Measurements from ENCODE around the gene VPS36. TPM values are rescaled to one million over a fixed set of nuclear protein-coding genes. Genes with fewer than 3 reads are reported as not detected.
"Not testable (repeated sequence)": the region's sequence is repeated elsewhere in the genome, so short reads cannot be mapped to it uniquely, and the experiment has no call there.

VPS36 gene
- total and polyA plus RNA-seq, 2 of the 8 experiments (the other 6 are each of a cell fraction or from before 2014, with no cell fraction given), result 14.1 to 19.8 TPM

GRCh38 chr13:52480677-52481428, 30.4 kb upstream of the VPS36 start:
- H3K9ac ChIP-seq (replicated peaks in 1 of 4; ENCODE audit: extremely low read depth in 1 of 4, low read depth in 3 of 4, low read length in 3 of 4); H3K36me3 ChIP-seq (ENCODE audit: control insufficient read depth in 2 of 4, insufficient read depth in 4 of 4, low read length in 3 of 4); H2BK15ac ChIP-seq (ENCODE audit: low read length); H2BK120ac ChIP-seq (replicated peaks; ENCODE audit: low read depth, low read length); H2BK20ac ChIP-seq (ENCODE audit: low read length); H4K5ac ChIP-seq (ENCODE audit: insufficient read length, low read depth, low read length); H3K79me2 ChIP-seq (ENCODE audit: control insufficient read depth in 1 of 2, insufficient read depth in 2 of 2, low read length in 2 of 2); H3K27me3 ChIP-seq (replicated peaks in 1 of 4; ENCODE audit: control insufficient read depth in 3 of 4, extremely low read depth in 1 of 4, insufficient read depth in 3 of 4, low read length in 3 of 4); DNase-seq (ENCODE audit: low read depth in 1 of 2, low spot score in 2 of 2); H3K23me2 ChIP-seq (ENCODE audit: low read depth, low read length); POLR2A ChIA-PET (ENCODE audit: partially characterized antibody); H3K4me1 ChIP-seq (replicated peaks in 1 of 4; ENCODE audit: control insufficient read depth in 3 of 4, insufficient read depth in 4 of 4, low read length in 3 of 4); H2BK5ac ChIP-seq (ENCODE audit: low read depth, low read length); H3K56ac ChIP-seq (replicated peaks; ENCODE audit: insufficient read length, low read depth, low read length); H4K91ac ChIP-seq (replicated peaks; ENCODE audit: insufficient read length, low read length); H2AFZ ChIP-seq (ENCODE audit: low read length); H2AK5ac ChIP-seq (ENCODE audit: low read depth, low read length); H3K4me3 ChIP-seq (ENCODE audit: extremely low read depth in 1 of 4, insufficient read depth in 2 of 4, low read depth in 3 of 4, low read length in 4 of 4); H3K79me1 ChIP-seq (ENCODE audit: low read depth, low read length); H3K4me2 ChIP-seq (ENCODE audit: insufficient read depth in 1 of 2, low read depth in 2 of 2, low read length in 2 of 2); H4K20me1 ChIP-seq (replicated peaks in 1 of 2; ENCODE audit: control insufficient read depth in 1 of 2, insufficient read depth in 2 of 2, low read length in 2 of 2); H3K27ac ChIP-seq (ENCODE audit: low read depth, low read length); H3K23ac ChIP-seq (ENCODE audit: insufficient read length); H3K9me3 ChIP-seq (ENCODE audit: insufficient read depth in 2 of 2, low read depth in 1 of 2, low read length in 1 of 2); H3K18ac ChIP-seq (ENCODE audit: extremely low read depth, low read length); H3K14ac ChIP-seq (ENCODE audit: insufficient read length); H3K4ac ChIP-seq (replicated peaks; ENCODE audit: insufficient read length, low read depth, low read length); H2BK12ac ChIP-seq (ENCODE audit: low read depth, low read length); CTCF ChIA-PET (ENCODE audit: partially characterized antibody); H4K8ac ChIP-seq (ENCODE audit: extremely low read depth, insufficient read depth, low read length): not testable (repeated sequence)
- WGBS, 2 experiments (ENCODE audit: extremely low coverage in 1 of 2, insufficient coverage in 1 of 2, insufficient read length in 1 of 2, insufficient replicate concordance in 2 of 2, low coverage in 1 of 2, low lambda C conversion rate in 2 of 2, missing lambda C conversion rate in 1 of 2), result 80% methylated on average over 5 of the region's 7 CpGs; no CpG with 5 or more reads in 1 of the 2 experiments
- FAIRE-seq, result peak; percentile 39

GRCh38 chr13:52468487-52468886, 18.1 kb upstream of the VPS36 start:
- H3K4me3 ChIP-seq (ENCODE audit: extremely low read depth in 1 of 4, insufficient read depth in 2 of 4, low read depth in 3 of 4, low read length in 4 of 4); H3K56ac ChIP-seq (replicated peaks; ENCODE audit: insufficient read length, low read depth, low read length); H4K5ac ChIP-seq (ENCODE audit: insufficient read length, low read depth, low read length); H2BK15ac ChIP-seq (ENCODE audit: low read length); H2AFZ ChIP-seq (ENCODE audit: low read length); H3K27me3 ChIP-seq (replicated peaks in 1 of 4; ENCODE audit: control insufficient read depth in 3 of 4, extremely low read depth in 1 of 4, insufficient read depth in 3 of 4, low read length in 3 of 4); H3K9ac ChIP-seq (replicated peaks in 1 of 4; ENCODE audit: extremely low read depth in 1 of 4, low read depth in 3 of 4, low read length in 3 of 4); H3K4me1 ChIP-seq (replicated peaks in 1 of 4; ENCODE audit: control insufficient read depth in 3 of 4, insufficient read depth in 4 of 4, low read length in 3 of 4); H3K9me3 ChIP-seq (ENCODE audit: insufficient read depth in 2 of 2, low read depth in 1 of 2, low read length in 1 of 2); H2AK5ac ChIP-seq (ENCODE audit: low read depth, low read length); H2BK12ac ChIP-seq (ENCODE audit: low read depth, low read length); H3K14ac ChIP-seq (ENCODE audit: insufficient read length); H4K20me1 ChIP-seq (replicated peaks in 1 of 2; ENCODE audit: control insufficient read depth in 1 of 2, insufficient read depth in 2 of 2, low read length in 2 of 2); H2BK5ac ChIP-seq (ENCODE audit: low read depth, low read length); H3K4ac ChIP-seq (replicated peaks; ENCODE audit: insufficient read length, low read depth, low read length); H3K23me2 ChIP-seq (ENCODE audit: low read depth, low read length); H3K79me2 ChIP-seq (ENCODE audit: control insufficient read depth in 1 of 2, insufficient read depth in 2 of 2, low read length in 2 of 2); H4K91ac ChIP-seq (replicated peaks; ENCODE audit: insufficient read length, low read length); H3K18ac ChIP-seq (ENCODE audit: extremely low read depth, low read length); H2BK20ac ChIP-seq (ENCODE audit: low read length); CTCF ChIA-PET (ENCODE audit: partially characterized antibody); DNase-seq (ENCODE audit: low read depth in 1 of 2, low spot score in 2 of 2); H4K8ac ChIP-seq (ENCODE audit: extremely low read depth, insufficient read depth, low read length); FAIRE-seq; H2BK120ac ChIP-seq (replicated peaks; ENCODE audit: low read depth, low read length); POLR2A ChIA-PET (ENCODE audit: partially characterized antibody); H3K27ac ChIP-seq (ENCODE audit: low read depth, low read length); H3K23ac ChIP-seq (ENCODE audit: insufficient read length); H3K4me2 ChIP-seq (ENCODE audit: insufficient read depth in 1 of 2, low read depth in 2 of 2, low read length in 2 of 2); H3K79me1 ChIP-seq (ENCODE audit: low read depth, low read length): not testable (repeated sequence)
- 97% methylated on average over 2 of the region's 2 CpGs; no CpG with 5 or more reads in 1 of the 2 experiments for WGBS, 2 experiments (ENCODE audit: extremely low coverage in 1 of 2, insufficient coverage in 1 of 2, insufficient read length in 1 of 2, insufficient replicate concordance in 2 of 2, low coverage in 1 of 2, low lambda C conversion rate in 2 of 2, missing lambda C conversion rate in 1 of 2)
- H3K36me3 ChIP-seq (ENCODE audit: control insufficient read depth in 2 of 4, insufficient read depth in 4 of 4, low read length in 3 of 4), result peaks cover 4 to 55% (median 20%) of the 10 kb centered on the region in 4 experiments; a peak in 7 of 8 replicates

Measured in H1 (cell line).